Neural cell (in vitro differentiated cells): ENCODE results near the gene CAP2. TPM values are rescaled to one million over a fixed set of nuclear protein-coding genes. Genes with fewer than 3 reads are reported as not detected.

ENCODE experiments used
- H2AFZ ChIP-seq: fragments of 200-600, 300-800 bp; sonication (generic), shearing (Covaris generic); 2 replicates; pipeline ENCODE4 v1.6.0; 2014; ENCODE audit warnings: low read depth, mild to moderate bottlenecking, antibody characterized with exemption, low read length, moderate library complexity
- H3F3A ChIP-seq: fragments of 200-600 bp; shearing (Covaris generic); 2 replicates; pipeline ENCODE4 v1.6.1; 2016; ENCODE audit warnings: mild to moderate bottlenecking, moderate library complexity, mixed read lengths, antibody characterized with exemption, low read length; ENCODE audit not compliant: insufficient read depth, poor library complexity, severe bottlenecking
- H3K27ac ChIP-seq: fragments of 200-600, 300-800 bp; sonication (generic), shearing (Covaris generic); 2 replicates; pipeline ENCODE4 v1.5.1; 2014; ENCODE audit warnings: mild to moderate bottlenecking, low read length, moderate library complexity
- H3K27me3 ChIP-seq: fragments of 300-800, 200-600 bp; sonication (generic), shearing (Covaris generic); 2 replicates; pipeline ENCODE4 v1.6.0; 2014; ENCODE audit warnings: mild to moderate bottlenecking, low read depth, low read length, moderate library complexity; ENCODE audit not compliant: insufficient read depth
- H3K36me3 ChIP-seq: fragments of 300-800, 200-600 bp; sonication (generic), shearing (Covaris generic); 2 replicates; pipeline ENCODE4 v1.5.1; 2014; ENCODE audit warnings: mild to moderate bottlenecking, antibody characterized with exemption, low read length, moderate library complexity; ENCODE audit not compliant: insufficient read depth
- H3K4me2 ChIP-seq: fragments of 300-800, 200-600 bp; sonication (generic), shearing (Covaris generic); 2 replicates; pipeline ENCODE4 v1.6.0; 2014; ENCODE audit warnings: mild to moderate bottlenecking, low read length
- H3K4me3 ChIP-seq: fragments of 300-800, 200-600 bp; sonication (generic), shearing (Covaris generic); 2 replicates; pipeline ENCODE4 v1.5.1; 2014; ENCODE audit warnings: mild to moderate bottlenecking, low read length, moderate library complexity
- H3K79me2 ChIP-seq: fragments of 200-600 bp; shearing (Covaris generic); replicated peaks from 2 replicates; pipeline ENCODE4 v1.6.0; 2014; ENCODE audit warnings: mild to moderate bottlenecking, low read length, moderate library complexity; ENCODE audit not compliant: insufficient read depth
- H3K9ac ChIP-seq: fragments of 300-800, 200-600 bp; sonication (generic), shearing (Covaris generic); 2 replicates; pipeline ENCODE4 v1.6.1; 2016; ENCODE audit warnings: mild to moderate bottlenecking, low read length, mixed read lengths
- H3K9me2 ChIP-seq: fragments of 200-600 bp; shearing (Covaris generic); 2 replicates; pipeline ENCODE4 v1.6.1; 2016; ENCODE audit warnings: mild to moderate bottlenecking, low read length, mixed read lengths; ENCODE audit not compliant: insufficient read depth
- H3K9me3 ChIP-seq: fragments of 200-600, 300-800 bp; sonication (generic), shearing (Covaris generic); 2 replicates; pipeline ENCODE4 v1.6.1; 2016; ENCODE audit warnings: mild to moderate bottlenecking, mixed run types, low read length, moderate library complexity, mixed read lengths
- H4K20me1 ChIP-seq: fragments of 200-600 bp; shearing (Covaris generic); 2 replicates; pipeline ENCODE4 v1.6.1; 2016; ENCODE audit warnings: mild to moderate bottlenecking, mixed run types; ENCODE audit not compliant: insufficient read depth
- CTCF ChIP-seq: fragments of 450-650 bp; IDR thresholded peaks from 2 replicates; pipeline ENCODE4 v1.5.1; 2014; ENCODE audit warnings: antibody characterized with exemption, mild to moderate bottlenecking, moderate library complexity; ENCODE audit not compliant: poor library complexity, severe bottlenecking
- EP300 ChIP-seq: fragments of 450-650 bp; conservative IDR thresholded peaks from 2 replicates; pipeline ENCODE4 v1.6.1; 2014; ENCODE audit warnings: antibody characterized with exemption, mild to moderate bottlenecking, moderate library complexity; ENCODE audit not compliant: poor library complexity, severe bottlenecking
- EZH2 ChIP-seq: fragments of 200-600, 300-800 bp; shearing (Covaris generic), sonication (generic); IDR thresholded peaks from 2 replicates; pipeline ENCODE4 v1.6.1; 2014; ENCODE audit warnings: antibody characterized with exemption, low read length, borderline replicate concordance, mild to moderate bottlenecking; ENCODE audit not compliant: insufficient read depth, poor library complexity, severe bottlenecking
- MXI1 ChIP-seq: fragments of 450-650 bp; conservative IDR thresholded peaks from 2 replicates; pipeline ENCODE4 v1.6.1; 2014; ENCODE audit warnings: antibody characterized with exemption, mild to moderate bottlenecking; ENCODE audit not compliant: poor library complexity, severe bottlenecking
- POLR2AphosphoS5 ChIP-seq: IDR thresholded peaks from 2 replicates; pipeline ENCODE4 v1.6.1; 2012
- RAD21 ChIP-seq: fragments of 450-650 bp; conservative IDR thresholded peaks from 2 replicates; pipeline ENCODE4 v1.6.1; 2014; ENCODE audit warnings: antibody characterized with exemption, mild to moderate bottlenecking, moderate library complexity
- REST ChIP-seq: IDR thresholded peaks from 2 replicates; pipeline ENCODE4 v1.6.1; 2012; ENCODE audit warnings: borderline replicate concordance
- SMC3 ChIP-seq: fragments of 450-650 bp; conservative IDR thresholded peaks from 2 replicates; pipeline ENCODE4 v1.6.1; 2014; ENCODE audit warnings: antibody characterized with exemption, mild to moderate bottlenecking, moderate library complexity; ENCODE audit not compliant: poor library complexity
- TAF1 ChIP-seq: IDR thresholded peaks from 2 replicates; pipeline ENCODE4 v1.6.1; 2012; ENCODE audit warnings: low read depth
- polyA plus RNA-seq: library from polyadenylated mRNA; depleted of rRNA; stranded (reverse); fragments of >200 nt; gene quantifications from 2 replicates; pipeline ENCODE4 v1.2.3, GENCODE V29; 2014

The CAP2 gene
- polyA plus RNA-seq, 1 donor from 2014 or later = 13.4 TPM

- H3K79me2 ChIP-seq = no peaks in the 10 kb centered on the region
- H3K9ac ChIP-seq = no peak overlapping the region
- H3K36me3 ChIP-seq = no peaks in the 10 kb centered on the region
- TF ChIP-seq CTCF = no peak
- TF ChIP-seq RAD21 = no peak
- no peak for TF ChIP-seq SMC3
- no peak for TF ChIP-seq EP300
- no peak for TF ChIP-seq POLR2AphosphoS5
- no peak for TF ChIP-seq TAF1
- TF ChIP-seq REST = no peak
- TF ChIP-seq EZH2 = no peak
- TF ChIP-seq MXI1 = no peak
- H3K4me2 ChIP-seq = no peak overlapping the region
- no peaks in the 10 kb centered on the region for H3K9me3 ChIP-seq
- no peaks in the 10 kb centered on the region for H4K20me1 ChIP-seq
- no peak overlapping the region for H3K4me3 ChIP-seq
- H2AFZ ChIP-seq = no peak overlapping the region
- no peaks in the 10 kb centered on the region for H3K27me3 ChIP-seq
- no peaks in the 10 kb centered on the region for H3K9me2 ChIP-seq
- no peak overlapping the region for H3K27ac ChIP-seq
- H3F3A ChIP-seq = no peaks in the 10 kb centered on the region
These were observed 199.9 kb downstream of the CAP2 start for GRCh38 chr6:17593246-17593645.

GRCh38 chr6:17596085-17596484 is 202.7 kb downstream of the CAP2 start:
- H3K4me2 ChIP-seq = no peak overlapping the region
- H4K20me1 ChIP-seq = no peaks in the 10 kb centered on the region
- no peak overlapping the region for H3K9ac ChIP-seq
- no peak overlapping the region for H3K4me3 ChIP-seq
- no peaks in the 10 kb centered on the region for H3K9me3 ChIP-seq
- H3F3A ChIP-seq = no peaks in the 10 kb centered on the region
- TF ChIP-seq POLR2AphosphoS5 = no peak
- TF ChIP-seq RAD21 = no peak
- TF ChIP-seq MXI1 = no peak
- no peak for TF ChIP-seq SMC3
- no peak for TF ChIP-seq EZH2
- no peak for TF ChIP-seq EP300
- peaks cover 2% of the 10 kb centered on the region for H3K79me2 ChIP-seq
- no peaks in the 10 kb centered on the region for H3K9me2 ChIP-seq
- no peaks in the 10 kb centered on the region for H3K27me3 ChIP-seq
- no peaks in the 10 kb centered on the region for H3K36me3 ChIP-seq
- H3K27ac ChIP-seq = no peak overlapping the region
- no peak overlapping the region for H2AFZ ChIP-seq
